ENCODE data around the gene TIMP2. TPM values are rescaled to one million over a fixed set of nuclear protein-coding genes. Genes with fewer than 3 reads are reported as not detected.

The TIMP2 gene
- total and polyA plus RNA-seq, 2 of the 13 experiments (the other 11 are each of a cell fraction or from before 2014, with no cell fraction given): 3.8 to 8.5 TPM

- peak; percentile 62; the same call in 1 of the 3 replicates for TF ChIP-seq MXI1 (IDR thresholded peaks at IDR 0.05; ENCODE audit: borderline replicate concordance, low read depth, low read length)
- peak; percentile 62; the same call in 1 of the 2 replicates for TF ChIP-seq ZNF414 (CRISPR knock-in tag; IDR thresholded peaks at IDR 0.05)
- TF ChIP-seq ZNF75D (CRISPR knock-in tag; IDR thresholded peaks at IDR 0.05; ENCODE audit: borderline replicate concordance): no peak
- peak; percentile 59 for TF ChIP-seq GABPB1 (CRISPR knock-in tag; IDR thresholded peaks at IDR 0.05)
- no peak for TF ChIP-seq CCAR2 (optimal IDR thresholded peaks at IDR 0.05; ENCODE audit: low read depth, low read length)
- TF ChIP-seq MAFG (CRISPR knock-in tag; IDR thresholded peaks at IDR 0.05): no peak
- peak; percentile 11; the same call in 1 of the 2 replicates for TF ChIP-seq SIX1 (CRISPR knock-in tag; IDR thresholded peaks at IDR 0.05; ENCODE audit: borderline replicate concordance)
- peak; percentile 79; the same call in 1 of the 2 replicates for TF ChIP-seq ZBTB7A (CRISPR knock-in tag; IDR thresholded peaks at IDR 0.05)
- TF ChIP-seq TCF7L2 (IDR thresholded peaks at IDR 0.05; ENCODE audit: low read depth, low read length): no peak
- TF ChIP-seq NCOR1 (IDR thresholded peaks at IDR 0.05; ENCODE audit: borderline replicate concordance, low read length): peak; percentile 96
- peak; percentile 92 for TF ChIP-seq ZNF687 (CRISPR knock-in tag; IDR thresholded peaks at IDR 0.05)
- no peak for TF ChIP-seq ZBTB34 (CRISPR knock-in tag; IDR thresholded peaks at IDR 0.05)
- no peak for TF ChIP-seq CENPT (CRISPR knock-in tag; IDR thresholded peaks at IDR 0.05; ENCODE audit: low read depth)
- TF ChIP-seq TEAD3 (CRISPR knock-in tag; optimal IDR thresholded peaks at IDR 0.05; ENCODE audit: borderline replicate concordance): peak; percentile 80
- TF ChIP-seq DR1 (CRISPR knock-in tag; IDR thresholded peaks at IDR 0.05): no peak; the same call in 1 of the 2 replicates
- peak; percentile 89 for TF ChIP-seq TARDBP (CRISPR knock-in tag; IDR thresholded peaks at IDR 0.05)
- peak; percentile 58 for TF ChIP-seq ZMYM4 (CRISPR knock-in tag; IDR thresholded peaks at IDR 0.05)
- peak; percentile 94 for TF ChIP-seq NR2F2 (IDR thresholded peaks at IDR 0.05; ENCODE audit: borderline replicate concordance, low read depth)
- no peak for TF ChIP-seq RFX3 (CRISPR knock-in tag; IDR thresholded peaks at IDR 0.05)
- TF ChIP-seq SMC3 (IDR thresholded peaks at IDR 0.05; ENCODE audit: low read length): peak; percentile 34
- TF ChIP-seq ZBTB26 (CRISPR knock-in tag; IDR thresholded peaks at IDR 0.05; ENCODE audit: borderline replicate concordance): 0 out of 2 replicates have a peak, but pooled peaks have one; percentile 8
- TF ChIP-seq NFE2 (CRISPR knock-in tag; IDR thresholded peaks at IDR 0.05): no peak
- peak; percentile 63 to 98 for TF ChIP-seq NR2F1 (CRISPR knock-in tag; IDR thresholded peaks at IDR 0.05)
- TF ChIP-seq NFYB (CRISPR knock-in tag; IDR thresholded peaks at IDR 0.05): peak; percentile 58
Observed at GRCh38 chr17:78962345-78962983, 37.3 kb upstream of the TIMP2 start (continued).
